Suppressor macrophage treated with lipopolysaccharide for 4 hours (primary cell): ENCODE data around the gene TRIM63.

Experiments used
- DNase-seq: peaks from one replicate; pipeline ENCODE4 v3.0.0-alpha.2; 2020

The TRIM63 gene

DNA sequence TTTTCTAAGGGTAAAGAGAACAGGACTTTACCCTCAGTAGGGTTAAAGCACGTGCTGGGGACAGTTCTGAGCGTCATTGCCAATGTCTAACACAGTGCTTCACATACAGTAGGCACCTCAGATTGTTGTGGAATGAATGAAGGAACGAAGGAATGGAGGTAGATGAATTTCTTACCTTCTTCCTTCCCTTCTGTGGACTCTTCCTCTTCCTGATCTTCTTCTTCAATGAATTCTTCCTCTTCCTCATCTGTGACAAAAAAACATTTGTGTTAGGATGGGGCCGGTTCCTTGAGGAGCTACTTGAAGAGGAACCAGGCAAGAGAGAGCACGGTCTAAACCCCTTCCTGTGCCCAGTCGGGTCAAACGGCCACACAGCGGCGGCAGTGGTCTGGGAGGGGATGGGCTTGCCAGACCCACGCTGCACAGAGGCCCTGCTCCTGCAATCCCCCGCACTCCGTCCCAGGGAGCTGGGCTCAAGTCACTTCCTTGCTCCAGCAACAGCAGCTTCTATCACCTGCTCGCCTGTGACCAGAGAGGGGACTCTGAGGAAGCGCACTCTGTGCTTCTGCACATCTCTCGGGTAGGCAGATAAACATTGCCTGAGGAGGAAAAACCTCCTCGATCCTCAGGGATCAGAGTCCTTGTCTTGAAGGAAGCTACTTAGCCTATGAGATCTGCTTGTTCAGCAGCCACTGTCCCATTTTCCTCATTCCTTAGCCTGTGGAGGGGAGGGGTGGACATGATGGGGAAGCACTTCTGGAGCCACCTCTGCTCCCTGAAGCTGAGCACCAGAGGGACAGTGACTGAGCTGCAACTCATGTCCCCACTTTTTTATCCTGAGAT lies 13.5 kb downstream of the TRIM63 start:
- DNase-seq = no peak

DNA sequence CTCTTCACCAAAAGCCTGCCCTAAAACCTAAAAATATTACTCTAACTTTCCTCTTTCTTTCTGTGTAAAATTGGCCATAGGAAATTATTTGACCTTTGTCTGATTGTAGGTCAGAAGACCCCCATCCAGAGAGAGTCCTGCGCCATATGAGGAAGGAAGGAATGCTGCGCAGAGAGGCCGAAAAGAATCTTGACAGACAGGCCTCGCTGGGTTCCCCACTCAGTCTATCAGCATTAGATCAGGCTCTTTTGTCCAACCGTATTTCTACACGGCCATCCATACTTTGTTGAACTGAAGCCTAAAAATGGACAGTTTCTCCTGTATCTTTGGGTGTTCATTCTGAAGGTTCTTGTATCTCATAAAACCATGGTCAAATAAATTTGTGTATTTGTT lies 17.2 kb downstream of the TRIM63 start:
- no peak for DNase-seq

DNA sequence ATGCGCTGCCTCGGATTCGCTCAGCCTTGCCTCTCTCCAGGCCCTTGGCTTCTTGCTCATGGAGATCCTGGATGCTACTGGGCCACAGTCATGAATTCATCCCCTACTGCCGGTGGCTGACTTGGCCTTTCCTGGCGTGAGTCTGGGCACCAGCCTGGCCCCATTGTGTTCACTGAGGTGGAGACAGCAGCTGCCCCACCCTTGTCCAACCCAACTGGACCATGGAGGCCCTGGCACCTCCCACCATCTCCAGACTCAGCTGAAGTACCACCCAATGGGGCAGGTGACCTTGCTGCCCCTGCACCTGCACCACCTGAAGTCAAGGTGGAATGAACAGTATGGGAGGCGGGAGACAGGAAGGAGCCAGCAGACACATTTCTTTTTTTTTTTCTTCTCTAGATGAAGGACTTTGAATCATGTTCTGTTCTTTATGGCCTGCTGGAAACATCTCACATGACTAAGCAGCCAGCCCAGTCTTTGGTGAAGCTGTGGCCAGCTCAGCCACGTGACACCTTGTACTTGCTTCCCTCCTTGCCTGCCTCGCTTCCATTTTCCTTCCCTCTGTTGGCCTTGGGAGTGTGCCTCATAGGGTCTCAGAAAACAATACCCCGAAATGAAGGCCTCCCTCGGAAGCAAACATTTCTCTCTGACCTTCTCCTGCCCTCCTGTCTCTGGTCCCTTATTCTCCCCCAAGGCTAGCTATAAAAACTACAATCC lies 17.7 kb downstream of the TRIM63 start:
- DNase-seq = no peak

DNA sequence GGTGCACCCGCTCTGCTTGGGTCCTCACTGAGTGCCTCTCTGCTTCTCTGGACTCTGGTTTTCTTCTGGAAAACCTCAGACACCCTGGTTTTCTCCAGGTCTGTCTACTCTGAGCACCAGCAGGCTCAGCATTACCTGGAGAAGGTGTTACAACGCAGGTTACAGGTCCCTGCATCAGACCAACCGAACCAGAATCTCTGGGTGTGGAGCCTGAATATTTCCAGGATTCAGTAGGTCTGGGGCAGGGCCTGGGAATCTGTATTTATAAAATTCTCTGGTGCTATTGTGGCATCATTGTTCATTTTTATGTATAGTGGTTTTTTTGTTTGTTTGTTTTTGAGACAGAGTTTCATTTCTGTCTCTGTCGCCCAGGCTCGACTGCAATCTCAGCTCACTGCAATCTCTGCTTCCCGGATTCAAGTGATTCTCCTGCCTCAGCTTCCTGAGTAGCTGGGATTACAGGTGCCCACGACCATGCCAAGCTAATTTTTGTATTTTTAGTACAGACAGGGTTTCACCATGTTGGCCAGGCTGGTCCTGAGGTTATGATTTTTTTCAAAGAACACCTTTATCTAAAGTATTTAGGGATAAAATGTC lies 20.1 kb downstream of the TRIM63 start:
- no peak for DNase-seq

DNA sequence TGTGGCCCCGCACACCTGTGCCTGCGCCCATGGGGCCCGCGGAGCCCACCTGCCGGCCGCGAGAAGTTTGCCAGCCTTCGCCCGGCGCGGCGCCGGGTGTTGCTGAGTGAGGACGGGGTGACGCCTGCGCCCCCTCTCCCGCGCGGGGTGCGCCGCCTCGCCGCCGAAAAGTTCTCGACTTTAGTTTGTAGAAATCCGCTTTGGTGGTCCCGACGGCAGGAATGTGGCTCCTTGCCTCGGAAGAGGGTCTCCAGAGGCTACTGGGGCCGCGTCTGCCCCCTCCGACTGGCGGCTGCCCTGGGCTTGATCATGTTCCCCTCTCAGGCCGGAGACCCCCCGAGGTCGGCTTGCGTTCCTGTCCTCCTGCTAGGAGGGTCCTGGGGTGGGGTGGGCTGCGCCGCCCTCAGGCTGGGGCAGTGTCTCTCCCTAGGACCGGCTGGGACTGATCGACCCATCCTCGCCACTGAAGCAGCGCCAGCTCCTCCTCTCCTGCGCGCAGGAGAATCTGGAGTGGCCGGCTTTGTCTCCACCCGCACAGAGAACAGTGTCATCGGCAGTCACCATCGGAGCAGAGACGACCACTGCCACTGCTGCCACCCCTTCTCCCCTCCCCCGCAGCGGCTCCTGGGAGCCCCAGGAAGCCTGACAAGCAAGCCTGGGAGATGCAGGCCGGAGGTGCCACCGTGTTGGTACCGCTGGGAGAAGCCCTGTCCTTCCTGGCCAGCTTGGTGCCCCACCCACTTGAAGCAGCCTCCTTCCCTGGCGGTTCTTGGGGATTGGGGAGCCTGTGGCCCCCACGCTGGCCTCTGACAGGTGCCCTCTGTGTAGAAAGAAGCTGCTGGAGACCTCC lies 21.0 kb downstream of the TRIM63 start:
- no peak for DNase-seq

DNA sequence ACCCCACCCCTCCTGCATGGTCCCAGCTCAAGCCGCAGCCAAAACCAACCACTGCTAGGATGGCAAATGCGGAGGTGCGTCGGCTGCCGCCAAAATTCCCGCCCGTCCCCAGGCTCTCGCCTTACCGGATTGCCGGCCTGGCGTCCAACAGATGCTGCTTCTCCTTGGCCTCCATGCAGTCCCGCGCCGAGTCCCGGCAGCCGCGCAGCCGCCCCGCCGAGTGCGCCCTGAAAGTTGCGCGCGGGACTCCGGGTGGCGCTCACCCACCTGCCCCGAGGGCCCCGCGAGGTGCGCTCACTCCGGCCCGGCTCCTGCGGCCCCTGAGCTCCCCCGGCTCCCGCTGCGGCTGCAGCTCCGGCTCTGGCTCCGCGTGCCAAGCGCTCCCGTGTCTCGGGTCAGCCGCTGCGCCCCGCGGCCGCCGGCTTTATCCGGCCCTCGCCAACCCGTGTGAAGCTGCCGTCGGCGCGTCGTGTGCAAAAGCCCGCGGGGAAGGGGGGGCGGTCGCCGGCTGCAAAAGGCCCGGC lies 21.6 kb downstream of the TRIM63 start, which contains the start of gene SLC30A2:
Gene SLC30A2, minus strand, starts transcription at position 397 of the 524 bp plus-strand sequence. Its CDS starts 222 bp downstream, at position 175.
- DNase-seq = no peak

DNA sequence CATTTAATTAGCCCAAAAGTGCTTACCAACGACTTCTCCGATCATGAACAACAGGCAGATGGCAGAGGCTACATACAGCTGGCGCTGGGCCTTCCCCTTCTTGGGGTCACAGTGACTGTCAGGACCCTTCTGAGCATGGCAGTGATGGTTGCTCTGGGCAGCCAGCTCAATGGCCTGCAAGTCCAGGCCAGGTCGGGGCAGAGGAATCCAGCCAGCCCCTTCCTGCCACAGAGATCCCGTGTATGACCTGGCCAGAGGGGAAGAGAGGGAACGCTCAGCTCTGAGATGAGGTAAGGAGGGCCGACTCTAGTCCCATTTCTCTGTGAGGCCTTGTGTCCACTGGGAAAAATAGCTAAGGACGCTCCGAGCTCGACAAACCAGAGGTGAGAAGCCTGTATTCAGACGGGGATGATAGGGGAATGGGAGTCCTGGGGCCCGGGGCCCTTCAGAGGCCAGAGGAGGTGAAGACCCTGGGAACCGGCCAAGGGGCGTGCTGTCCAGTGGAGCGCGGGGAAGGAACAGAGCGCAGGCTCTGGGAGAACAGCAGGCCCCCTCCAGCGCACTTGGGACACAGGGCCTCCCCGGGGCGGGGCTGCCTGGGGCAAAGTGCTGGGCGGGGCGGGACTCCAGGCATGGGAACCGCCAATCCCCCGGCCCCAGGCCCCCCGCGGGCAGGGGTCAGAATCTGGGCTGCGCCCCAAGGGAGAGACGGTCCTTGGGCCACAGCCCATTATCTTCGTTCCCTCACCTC lies 22.3 kb downstream of the TRIM63 start:
- DNase-seq = no peak

DNA sequence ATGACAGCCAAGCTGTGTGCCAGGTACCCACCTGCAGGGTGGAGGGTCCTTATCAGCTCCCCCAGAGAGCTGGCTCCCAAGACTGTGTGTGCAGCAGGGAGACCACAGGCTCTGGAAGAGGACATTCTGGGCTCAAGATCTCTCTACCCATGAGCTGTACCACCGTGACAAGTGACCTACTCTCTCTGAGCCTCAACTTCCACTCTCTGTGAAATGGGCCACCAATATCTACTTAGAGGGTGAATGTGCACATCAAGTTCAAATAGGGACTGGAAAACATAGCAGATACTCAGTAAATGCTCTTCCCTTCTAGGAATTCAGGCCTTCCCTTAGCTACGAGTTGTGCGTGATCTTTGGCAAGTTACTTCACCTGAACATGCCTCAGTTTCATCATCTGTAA lies 23.0 kb downstream of the TRIM63 start:
- no peak for DNase-seq

DNA sequence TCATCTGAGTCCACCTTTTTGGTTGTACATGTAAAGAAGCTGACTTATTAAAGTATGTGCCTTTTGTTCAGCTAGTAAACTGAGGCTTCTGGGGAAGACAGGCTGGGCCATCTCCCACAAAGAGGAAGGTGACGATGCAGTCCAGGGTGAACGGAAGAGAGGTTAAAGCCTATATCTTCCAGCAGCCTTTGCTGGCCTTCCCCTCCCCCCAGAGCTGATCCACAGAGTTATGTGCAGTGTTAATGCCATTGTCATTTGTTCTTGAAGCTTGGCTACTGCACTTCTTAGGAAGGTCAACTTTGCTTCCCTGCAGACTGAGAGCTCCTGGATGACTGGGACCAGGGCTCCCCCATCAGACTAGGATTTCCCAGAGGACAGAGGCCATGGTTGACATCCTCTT lies 23.7 kb downstream of the TRIM63 start:
- no peak for DNase-seq

DNA sequence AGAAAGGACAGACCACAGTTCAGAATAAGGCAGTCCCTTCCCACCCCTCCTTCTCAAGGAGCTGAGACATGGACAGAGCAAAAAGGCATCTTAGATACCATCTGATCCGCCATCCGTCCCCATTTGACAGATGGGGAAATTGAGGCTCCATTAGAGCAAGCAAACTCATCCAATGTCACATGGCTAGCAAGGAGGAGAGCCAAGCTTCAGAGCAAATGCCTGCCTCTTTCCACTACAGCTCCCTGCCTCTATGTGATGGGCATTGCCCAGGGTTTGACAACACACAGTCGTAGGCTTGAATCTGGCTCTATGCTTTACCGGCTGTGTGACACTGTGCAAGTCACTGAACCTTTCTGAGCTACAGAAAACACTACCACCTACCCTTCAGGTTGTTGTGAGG lies 25.5 kb downstream of the TRIM63 start:
- DNase-seq = no peak

DNA sequence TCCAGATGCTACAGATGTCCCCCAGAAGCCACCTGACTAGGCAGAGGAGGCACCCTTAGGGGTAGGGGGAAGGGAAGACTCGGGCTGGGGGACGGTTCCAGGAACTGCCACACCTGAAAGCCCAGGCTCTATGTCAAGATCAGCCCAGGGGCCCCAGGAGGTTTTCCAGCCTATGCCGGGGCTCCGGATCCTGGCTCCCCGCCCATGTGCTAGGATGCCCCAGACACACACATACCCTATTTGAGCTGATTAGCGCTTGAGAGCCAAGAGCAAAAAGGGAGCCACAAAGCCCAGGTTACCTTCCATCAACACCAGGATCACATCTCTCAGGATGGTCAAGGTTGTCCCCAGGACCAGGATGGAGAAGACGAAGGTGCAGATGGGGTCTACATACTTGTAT lies 26.0 kb downstream of the TRIM63 start:
- no peak for DNase-seq

DNA sequence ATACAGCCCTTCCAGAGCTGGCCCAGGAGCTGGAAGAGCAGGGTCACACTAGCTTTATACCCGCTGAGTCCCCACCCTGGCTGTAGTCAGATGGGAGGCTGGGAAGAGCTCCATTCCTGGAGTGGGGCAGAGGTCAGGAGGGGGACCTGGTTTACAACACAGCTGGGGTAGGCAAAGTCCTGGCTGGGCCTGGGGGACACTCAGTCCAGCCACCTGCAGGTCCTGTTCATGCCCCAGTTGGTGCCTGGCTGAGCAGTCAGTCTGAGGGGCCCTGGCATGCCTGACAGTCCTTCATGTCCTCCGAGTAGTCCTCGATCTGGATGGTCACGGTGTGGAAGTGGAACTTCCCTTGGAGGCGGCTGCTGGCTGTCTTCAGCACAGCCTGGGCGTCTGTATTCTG lies 28.5 kb downstream of the TRIM63 start:
- no peak for DNase-seq

DNA sequence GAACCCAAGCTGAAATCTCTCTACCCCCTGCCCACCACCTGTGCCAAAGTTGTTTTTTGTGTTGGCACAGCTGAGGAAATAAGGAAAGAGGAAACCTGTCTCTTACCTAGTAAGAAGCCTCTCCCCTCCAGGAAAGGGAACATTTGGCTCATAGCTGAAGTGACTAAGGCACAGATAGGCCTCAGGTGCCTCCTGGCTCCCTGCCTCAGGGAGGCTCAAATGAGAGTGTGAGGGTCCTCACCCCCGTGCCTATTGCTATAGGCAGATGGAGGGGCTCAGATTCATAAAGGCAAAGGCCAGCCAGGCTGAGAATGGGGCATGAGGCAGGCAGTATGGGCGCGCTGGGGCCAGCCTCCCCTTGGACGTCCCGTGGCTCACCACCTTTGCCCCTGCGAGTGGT lies 29.0 kb downstream of the TRIM63 start:
- DNase-seq = no peak

DNA sequence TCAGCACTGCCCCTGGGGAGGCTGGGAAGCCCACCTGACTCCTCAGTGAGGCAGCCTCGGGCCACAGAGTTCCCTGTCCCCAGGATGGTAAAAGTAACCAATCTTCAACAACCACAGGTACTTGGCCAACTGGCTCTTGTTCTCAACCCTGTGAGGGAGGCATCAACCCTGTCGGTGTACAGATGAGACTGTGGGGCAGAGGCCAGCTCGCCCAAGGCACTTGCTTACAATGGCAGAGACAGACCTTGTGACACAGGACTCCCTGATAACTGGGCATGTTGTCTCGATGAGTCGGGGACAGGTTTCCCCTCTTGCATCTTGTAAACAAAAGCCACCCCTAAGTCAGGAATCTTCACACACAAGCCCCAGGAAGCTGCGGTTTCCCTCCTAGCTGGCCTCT lies 29.5 kb downstream of the TRIM63 start:
- DNase-seq = no peak

DNA sequence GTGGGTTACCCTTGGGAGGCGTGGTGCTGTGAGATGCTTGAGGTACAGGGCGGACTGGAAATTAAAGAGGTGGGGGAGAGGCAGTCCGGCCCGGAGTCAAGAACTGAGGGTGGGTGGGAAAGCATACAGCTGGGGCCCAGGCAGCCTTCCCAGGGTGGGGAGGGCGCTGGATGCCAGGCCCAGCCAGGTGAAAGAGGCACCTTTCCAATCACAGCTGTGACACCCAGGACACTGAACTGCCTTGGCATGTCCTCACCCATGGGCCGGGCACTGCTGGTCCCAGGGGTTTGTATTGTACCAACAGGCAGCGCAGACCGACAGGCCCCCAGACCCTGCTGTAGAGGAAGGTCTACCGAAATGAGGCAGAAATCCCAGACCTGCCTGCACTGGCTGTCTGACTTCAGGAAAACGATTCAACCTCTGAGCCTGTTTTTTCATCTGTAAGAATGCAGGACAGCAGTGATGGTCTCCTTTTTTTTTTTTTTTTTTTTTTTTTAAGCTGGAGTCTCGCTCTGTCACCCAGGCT lies 30.6 kb downstream of the TRIM63 start:
- no peak for DNase-seq

DNA sequence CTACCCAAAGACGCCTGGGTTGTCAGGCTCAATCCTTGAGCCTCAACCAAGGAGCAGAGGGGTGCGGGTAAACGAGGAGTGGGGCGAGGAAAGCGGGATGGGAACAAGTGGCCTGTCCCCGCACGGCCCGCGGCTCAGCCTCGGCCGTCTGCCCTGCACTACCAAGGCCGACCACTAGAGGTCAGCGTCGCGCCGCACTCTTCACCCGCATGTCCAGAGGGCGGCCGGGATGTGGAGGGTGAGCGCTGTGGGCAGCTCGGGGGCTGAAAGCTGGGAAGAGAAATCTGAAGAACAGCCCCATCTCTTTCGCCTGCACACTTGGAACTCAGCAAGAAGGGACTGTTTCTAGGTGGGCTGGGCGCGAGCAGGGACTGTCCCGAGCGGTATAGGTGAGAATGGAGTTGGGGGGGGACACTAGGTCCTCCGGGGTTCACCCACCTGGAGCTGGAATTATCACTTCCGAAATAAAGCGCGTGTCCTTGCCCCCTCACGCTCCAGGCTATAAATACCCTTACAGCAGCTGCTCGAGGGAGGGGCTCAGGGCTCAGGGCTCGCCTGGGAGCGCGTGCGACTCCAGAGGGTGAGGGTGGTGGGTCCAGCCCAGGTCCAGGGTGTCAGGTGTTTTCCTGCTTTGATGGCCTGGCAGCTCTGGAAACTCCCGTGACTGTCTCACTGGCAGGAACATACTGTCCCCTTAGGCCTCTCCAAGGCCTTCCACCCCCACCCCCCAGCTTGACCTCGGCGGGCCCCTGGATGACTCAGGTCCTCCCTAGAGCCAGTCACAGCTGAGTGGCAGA lies 31.3 kb downstream of the TRIM63 start:
- DNase-seq = peak; percentile 85

DNA sequence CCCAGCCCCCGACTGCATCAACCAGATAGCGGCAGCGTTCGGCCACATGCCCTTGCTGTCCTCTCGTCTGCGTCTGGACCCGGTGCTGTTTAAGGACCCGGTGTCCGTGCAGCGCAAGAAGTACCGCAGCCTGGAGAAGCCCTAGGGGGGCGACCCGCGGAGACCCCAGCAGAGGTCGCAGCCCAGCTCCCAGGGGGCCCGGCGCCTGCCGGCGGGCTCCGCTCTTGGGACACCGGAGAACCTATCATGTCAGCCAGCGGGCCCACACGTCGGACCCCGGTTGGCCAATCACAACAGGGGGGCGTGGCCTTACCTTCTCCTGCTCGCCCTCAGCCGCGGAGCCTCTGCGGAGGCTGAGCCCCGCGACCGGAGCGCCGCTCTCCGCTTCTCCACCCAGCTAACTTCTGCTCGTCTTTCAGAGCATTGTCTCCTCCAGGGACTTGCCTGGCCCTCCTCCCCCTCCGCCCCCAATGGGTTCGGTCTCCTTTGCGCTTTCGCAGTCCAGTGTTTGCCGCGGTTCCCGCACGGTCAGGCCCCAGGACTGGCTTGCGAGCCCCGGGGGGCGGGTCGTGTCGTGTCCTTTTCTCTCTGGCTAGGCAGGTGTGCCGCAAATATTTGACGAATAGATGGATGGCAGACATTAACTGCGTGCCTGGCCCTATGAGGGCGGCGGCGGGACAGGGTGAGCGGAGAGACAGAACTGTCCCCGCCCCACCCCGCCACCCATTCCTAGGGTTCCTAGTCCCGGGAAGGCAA lies 32.0 kb downstream of the TRIM63 start:
- peak; percentile 94 for DNase-seq

DNA sequence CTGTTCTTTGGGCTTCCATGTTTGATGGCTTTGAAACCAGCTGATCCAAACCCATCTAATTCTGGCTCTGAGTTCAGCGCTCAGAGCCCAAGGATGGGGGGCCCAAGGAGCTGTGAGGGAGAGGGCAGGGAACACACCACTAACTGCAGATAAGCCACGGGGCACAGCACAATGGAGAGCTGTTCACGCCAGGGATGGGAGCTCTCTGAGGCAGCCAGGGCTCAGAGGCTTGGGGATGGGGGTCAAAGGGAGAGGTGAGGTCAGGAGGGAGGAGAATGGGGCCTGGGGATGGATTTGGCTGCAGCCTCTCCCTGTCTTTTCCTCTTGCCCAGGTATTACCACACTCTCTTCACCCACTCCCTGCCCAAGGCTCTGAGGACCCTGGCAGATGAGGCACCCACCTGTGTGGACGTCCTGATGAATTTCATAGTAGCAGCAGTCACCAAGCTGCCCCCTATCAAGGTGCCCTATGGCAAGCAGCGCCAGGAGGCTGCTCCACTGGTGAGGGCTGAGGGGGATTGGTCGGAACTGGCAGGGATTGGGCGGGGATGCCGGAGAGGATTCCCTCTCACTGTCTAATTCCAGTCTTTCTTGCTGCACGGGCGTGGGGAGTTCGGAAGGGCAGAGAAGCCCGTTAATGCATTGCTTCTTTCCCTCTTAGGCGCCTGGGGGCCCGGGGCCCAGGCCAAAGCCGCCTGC lies 32.8 kb downstream of the TRIM63 start:
- DNase-seq = no peak

DNA sequence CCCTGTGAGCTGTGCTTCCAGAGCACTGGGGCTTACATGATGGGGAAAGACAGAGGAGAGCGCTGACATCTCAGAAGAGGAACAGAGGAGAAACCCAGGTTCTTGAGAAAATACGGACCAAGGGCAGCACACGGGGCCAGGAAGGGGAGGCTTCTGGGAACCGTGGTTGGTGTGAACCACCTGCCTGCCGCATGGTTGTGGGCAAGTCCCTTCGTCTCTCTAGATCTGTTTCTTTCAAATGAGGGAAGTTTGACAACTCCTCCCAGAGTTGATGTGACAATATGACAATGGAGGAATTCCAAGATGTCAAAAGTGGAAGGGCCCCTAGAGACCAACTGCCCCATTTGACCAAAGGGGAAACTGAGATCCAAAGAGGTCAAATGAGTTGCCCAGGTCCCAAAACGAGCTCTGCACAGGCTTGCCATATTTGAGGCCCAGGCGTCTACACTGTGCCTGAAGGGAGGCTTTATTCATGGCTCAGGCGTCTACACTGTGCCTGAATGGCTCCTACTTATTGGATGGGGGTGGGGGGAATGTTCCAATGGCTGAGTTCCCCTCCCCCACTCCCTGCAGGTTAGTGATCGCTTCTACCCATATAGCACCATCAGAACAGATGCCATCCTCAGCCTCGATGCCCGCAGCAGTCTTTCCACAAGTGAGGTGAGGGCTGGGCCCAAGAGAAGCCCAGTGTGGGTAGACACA lies 34.6 kb downstream of the TRIM63 start:
- peak; percentile 22 for DNase-seq
